ENCODE measurements around the gene SCAP. TPM values are rescaled to one million over a fixed set of nuclear protein-coding genes. Genes with fewer than 3 reads are reported as not detected.
"Not testable (repeated sequence)": the region's sequence is repeated elsewhere in the genome, so short reads cannot be mapped to it uniquely, and the experiment has no call there.

The SCAP gene
- total RNA-seq, 1 experiment from 2014 or later: 71.1 TPM

GRCh38 chr3:47481763-47482162 lies 6.0 kb upstream of the SCAP start:
- DNase-seq (ENCODE audit: low read depth): not testable (repeated sequence)

- not testable (repeated sequence) for DNase-seq (ENCODE audit: low read depth)
Measured at GRCh38 chr3:47480267-47480666, 4.5 kb upstream of the SCAP start.

DNA sequence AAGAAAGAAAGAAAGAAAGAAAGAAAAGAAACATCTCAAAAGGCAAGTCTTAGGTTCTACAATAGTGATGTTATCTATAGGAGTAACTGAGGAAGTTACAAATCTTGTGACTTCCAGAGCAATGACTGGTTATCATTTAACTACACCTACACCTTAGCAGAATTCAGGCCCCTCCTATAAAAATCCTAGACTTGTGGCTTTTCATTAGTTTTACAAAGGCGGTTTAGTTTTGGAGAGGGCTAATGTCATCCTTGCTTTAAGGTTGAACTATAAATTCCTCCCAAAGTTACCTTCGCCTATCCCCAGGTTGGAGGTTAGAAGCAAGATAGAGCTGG lies 4.1 kb upstream of the SCAP start:
- no peak for DNase-seq (ENCODE audit: low read depth)

DNA sequence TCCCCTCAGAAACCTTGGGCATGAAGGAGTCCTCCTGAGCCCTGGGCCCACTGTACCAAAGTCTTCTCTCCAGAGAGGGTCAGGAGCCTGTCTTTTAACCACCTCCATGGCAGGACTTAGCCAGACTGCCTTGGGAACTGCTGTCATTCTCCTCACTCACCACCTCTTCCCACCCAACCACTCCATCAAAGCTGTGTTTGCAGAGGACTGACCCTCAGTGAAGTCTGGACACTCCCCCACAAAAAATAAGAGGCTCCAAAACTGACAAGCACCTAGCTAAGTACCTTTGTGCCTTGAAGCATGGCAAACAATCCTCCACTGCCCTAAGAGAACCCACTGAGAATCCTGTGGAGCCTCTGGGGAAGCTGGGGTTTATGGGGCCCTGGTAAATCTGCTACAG lies 2.3 kb upstream of the SCAP start:
- DNase-seq (ENCODE audit: low read depth): no peak

DNA sequence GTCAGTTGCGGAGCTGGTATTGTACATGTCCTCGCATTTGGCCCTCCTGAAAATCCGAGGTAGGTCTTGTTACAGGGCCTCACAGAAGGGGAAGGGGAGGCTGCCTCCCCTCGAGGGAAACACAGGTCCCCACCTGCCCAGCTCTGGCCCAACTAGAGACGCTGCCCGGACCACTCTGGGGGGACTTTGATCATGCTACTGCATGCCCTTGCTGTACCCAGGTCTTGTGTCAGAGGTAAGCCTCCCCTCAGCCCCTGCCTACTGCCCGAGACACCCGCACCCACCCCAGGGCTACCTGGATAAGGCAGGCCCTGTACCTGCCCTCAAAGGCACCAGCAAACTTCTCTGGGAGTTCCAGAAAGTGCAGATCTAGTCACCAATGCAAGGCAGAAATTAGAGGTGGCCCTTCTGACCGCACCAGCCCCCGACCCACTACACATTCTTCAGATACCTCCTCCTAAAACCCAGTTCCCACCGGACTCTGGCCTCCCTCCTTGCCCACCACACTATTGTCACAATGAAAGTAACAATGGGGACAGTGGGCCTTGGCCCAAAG lies 981 bp upstream of the SCAP start:
- DNase-seq (ENCODE audit: low read depth): no peak

- DNase-seq (ENCODE audit: low read depth): no peak
Measured at GRCh38 chr3:47476330-47476626, 537 bp upstream of the SCAP start.

DNA sequence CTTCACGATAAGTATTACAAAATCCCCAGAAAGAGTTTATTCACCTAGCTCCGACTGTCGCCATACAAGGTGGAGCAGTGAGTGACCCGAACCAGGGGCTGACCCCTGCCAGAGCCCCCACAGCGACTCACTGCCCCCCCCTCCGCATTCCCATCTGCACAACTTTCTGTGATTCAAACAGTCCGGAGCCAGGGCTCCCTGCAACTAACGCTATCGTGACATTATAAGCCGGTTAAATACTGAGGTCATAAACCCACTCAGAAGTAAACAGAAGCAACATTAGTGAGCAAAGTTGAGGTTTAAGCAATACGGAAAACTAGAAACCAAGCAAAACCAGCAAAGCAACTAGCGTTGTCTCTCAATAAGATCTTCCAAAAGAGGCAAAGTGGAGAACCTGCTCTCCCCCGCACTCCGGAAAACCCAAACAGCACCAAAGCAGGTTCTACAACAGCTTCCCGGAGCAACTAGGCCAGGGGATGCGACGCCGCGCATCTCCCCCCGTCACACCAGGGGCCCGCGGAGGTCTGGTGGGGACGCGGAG lies 642 bp downstream of the SCAP start:
- DNase-seq (ENCODE audit: low read depth): peak; percentile 16

DNA sequence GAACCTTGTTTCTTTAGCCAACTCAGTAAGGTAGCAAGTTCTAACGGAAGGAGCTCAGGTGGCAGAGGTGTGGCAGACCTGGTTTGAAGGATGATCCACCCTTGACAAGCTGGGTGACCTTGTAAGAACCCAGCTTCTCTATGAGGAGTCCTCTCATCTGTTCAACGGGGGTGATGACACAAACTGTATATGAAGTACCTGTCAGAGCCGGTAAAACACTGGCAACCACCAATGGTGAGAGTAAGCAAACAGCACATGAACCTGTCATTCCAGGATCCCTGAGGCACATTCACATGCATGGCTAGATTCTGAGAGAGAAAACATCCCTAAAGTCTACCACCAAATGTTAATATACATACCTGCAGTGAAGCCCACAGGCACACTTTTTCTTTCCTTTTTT lies 2.4 kb downstream of the SCAP start:
- DNase-seq (ENCODE audit: low read depth): no peak

GRCh38 chr3:47469616-47470015 lies 6.1 kb downstream of the SCAP start:
- DNase-seq (ENCODE audit: low read depth): no peak

- not testable (repeated sequence) for DNase-seq (ENCODE audit: low read depth)
Measured at GRCh38 chr3:47468315-47468714, 7.4 kb downstream of the SCAP start.

DNA sequence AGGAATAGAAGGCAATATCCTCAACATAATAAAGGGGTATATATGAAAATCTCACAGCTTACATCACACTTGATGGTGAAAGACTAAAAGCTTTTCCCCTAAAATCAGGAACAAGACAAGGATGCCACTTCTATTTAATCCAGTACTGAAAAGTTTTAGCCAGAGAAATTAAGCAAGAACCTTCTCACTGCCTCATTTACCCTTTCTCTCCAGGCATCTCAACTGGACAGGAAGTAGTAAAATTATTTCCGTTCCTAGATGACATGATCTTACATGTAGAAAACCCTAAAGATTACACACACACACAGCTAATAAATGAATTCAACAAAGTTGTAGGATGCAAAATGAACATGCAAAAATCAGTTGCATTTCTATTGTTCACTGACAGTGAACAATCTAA lies 11.2 kb downstream of the SCAP start:
- DNase-seq (ENCODE audit: low read depth): no peak

GRCh38 chr3:47459534-47460085 lies 16.1 kb downstream of the SCAP start:
- not testable (repeated sequence) for DNase-seq (ENCODE audit: low read depth)

- no peak for DNase-seq (ENCODE audit: low read depth)
Measured at GRCh38 chr3:47456984-47457383, 18.8 kb downstream of the SCAP start.

DNA sequence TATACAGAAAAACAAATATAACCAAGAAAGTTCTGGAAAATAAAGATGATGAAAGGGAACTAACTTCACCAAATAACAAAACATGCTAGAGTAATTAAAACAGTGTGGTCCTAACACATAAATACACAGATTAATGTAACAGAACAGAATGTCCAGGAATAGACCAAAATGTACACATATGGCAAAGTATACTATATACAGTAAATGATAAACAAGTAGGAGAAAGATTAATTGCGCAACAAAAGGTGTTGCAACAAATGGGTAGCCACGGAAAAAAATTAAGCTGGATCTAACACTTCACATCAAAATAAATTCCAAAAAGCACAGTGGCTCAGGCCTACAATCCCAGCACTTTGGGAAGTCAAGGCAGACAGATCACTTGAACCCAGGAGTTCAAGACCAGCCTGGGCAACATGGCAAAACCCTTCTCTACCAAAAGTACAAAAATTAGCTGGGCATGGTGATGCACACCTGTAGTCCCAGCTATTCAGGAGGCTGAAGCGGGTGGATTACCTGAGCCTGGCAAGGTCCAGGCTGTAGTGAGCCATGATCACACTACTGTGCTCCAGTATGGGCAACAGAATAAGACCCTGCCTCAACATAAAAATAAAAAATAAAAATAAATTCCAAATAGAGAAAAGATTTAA lies 19.8 kb downstream of the SCAP start:
- DNase-seq (ENCODE audit: low read depth): no peak

- DNase-seq (ENCODE audit: low read depth): no peak
Measured at GRCh38 chr3:47452453-47453215, 23.1 kb downstream of the SCAP start.

- DNase-seq (ENCODE audit: low read depth): peak; percentile 22
Measured at GRCh38 chr3:47444103-47444502, 31.6 kb downstream of the SCAP start.

DNA sequence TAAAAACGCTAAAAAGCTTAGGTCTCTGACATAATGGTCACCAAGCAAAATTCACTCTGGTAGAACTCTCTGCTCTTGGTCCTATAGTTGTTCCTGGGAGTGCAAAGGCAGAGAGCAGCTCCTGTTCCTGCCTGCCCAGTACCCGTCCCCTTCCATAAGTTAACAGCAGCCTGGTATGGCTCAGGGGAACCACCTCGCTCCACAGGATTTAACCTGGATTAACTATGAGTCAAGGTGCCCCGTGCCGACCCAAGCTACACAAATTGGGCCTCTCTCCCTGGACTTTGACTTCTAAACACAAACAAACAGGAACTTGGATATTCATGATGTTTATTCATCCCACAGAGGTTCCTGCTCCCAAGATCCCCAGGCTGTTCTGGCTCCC lies 32.1 kb downstream of the SCAP start:
- no peak for DNase-seq (ENCODE audit: low read depth)

DNA sequence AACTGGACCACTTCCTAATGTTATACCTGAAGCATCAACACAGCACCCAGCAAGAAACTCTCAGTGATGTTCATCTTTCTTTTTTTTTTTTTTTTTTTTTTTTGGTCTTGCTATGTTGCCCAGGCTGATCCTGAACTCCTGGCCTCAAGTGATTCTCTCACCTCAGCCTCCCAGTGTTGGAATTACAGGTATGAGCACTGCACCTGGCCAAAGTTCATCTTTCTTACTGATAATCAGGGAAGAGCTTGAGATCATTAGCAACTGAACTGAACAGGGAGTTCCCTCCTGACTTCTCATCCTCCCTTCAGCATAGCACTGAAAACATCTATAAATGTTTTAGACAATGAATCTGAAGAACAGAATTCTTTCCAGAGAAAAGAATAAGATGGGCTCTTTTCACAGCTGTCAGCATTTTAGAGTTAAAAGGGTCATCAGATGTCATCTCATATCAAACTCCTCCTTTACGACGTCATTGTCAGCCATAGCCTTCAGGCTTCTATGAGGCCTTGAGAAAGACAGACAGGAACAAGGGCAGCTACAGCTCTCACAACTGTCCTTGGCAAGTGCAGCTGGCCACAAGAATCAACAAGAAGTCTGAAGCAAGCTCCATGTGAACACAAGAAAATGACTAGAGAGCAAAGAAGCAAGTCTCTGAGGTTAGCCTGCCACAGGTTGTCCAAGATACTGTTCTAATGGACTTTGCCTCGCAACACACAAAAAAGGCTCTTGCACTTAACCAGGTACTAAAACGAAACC lies 33.8 kb downstream of the SCAP start:
- peak; percentile 74 for DNase-seq (ENCODE audit: low read depth)

- no peak for DNase-seq (ENCODE audit: low read depth)
Measured at GRCh38 chr3:47440131-47440530, 35.6 kb downstream of the SCAP start.

DNA sequence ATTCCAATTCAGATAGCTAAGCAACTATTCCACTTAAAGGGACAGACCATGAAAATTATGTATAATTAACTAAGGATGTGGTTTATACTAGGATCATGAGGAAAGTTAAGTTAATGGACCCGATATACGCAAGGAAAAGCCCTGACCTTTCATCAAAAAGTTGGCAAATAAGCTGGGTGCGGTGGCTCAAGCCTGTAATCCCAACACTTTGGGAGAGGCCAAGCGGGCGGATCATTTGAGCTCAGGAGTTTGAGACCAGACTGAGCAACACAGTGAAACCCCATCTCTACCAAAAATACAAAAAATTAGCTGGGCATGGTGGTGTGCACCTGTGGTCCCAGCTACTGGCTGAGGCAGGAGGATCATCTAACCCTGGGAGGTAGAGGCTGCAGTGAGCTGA lies 39.6 kb downstream of the SCAP start:
- DNase-seq (ENCODE audit: low read depth): no peak

GRCh38 chr3:47434849-47435248 lies 40.9 kb downstream of the SCAP start:
- no peak for DNase-seq (ENCODE audit: low read depth)

DNA sequence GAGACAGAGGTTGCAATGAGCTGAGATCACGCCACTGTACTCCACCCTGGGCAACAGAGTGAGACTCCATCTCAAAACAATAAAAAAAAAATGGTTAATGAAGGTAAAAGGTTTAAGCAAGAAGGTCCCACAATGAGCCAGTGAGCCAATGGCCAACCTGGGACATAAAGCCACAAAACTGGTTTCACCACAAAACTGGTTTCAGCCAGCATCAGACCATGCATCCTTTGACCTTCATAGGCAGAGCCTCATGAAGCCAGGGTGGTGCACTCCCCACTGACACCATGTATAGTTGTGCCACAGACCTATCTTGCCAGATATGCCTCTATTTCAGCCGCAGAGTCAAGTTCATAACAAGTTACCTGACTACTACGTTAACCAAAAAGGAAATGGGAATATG lies 41.9 kb downstream of the SCAP start:
- no peak for DNase-seq (ENCODE audit: low read depth)

All from LHCN-M2 (cell line).